Neural crest cell (in vitro differentiated cells): ENCODE data around the gene SH3RF2. TPM values are rescaled to one million over a fixed set of nuclear protein-coding genes. Genes with fewer than 3 reads are reported as not detected.

ENCODE experiments used
- DNase-seq: peaks from one replicate; pipeline ENCODE4 v3.0.0; 2021; ENCODE audit warnings: low read depth, mixed read lengths, low spot score
- H3K27ac Mint-ChIP-seq: one replicate; pipeline ENCODE4 v1.8.0; 2021; ENCODE audit warnings: mild to moderate bottlenecking, mixed read lengths; ENCODE audit not compliant: unreplicated experiment
- H3K27me3 Mint-ChIP-seq: 2 replicates; pipeline ENCODE4 v1.8.0; 2021; ENCODE audit warnings: low read depth, mild to moderate bottlenecking, mixed read lengths
- H3K36me3 Mint-ChIP-seq: 2 replicates; pipeline ENCODE4 v1.8.0; 2021; ENCODE audit warnings: low read depth, mild to moderate bottlenecking, mixed read lengths
- H3K4me1 Mint-ChIP-seq: 2 replicates; pipeline ENCODE4 v1.8.0; 2021; ENCODE audit warnings: mixed read lengths
- H3K4me3 Mint-ChIP-seq: one replicate; pipeline ENCODE4 v1.8.0; 2021; ENCODE audit warnings: mild to moderate bottlenecking, mixed read lengths
- H3K9me3 Mint-ChIP-seq: 2 replicates; pipeline ENCODE4 v1.8.0; 2021; ENCODE audit warnings: mixed read lengths
- CTCF ChIP-seq: fragments of 200-600 bp; sonication (generic); conservative IDR thresholded peaks from 2 replicates; pipeline ENCODE4 v1.5.0; 2021; ENCODE audit warnings: antibody characterized with exemption, mild to moderate bottlenecking
- total RNA-seq: library from RNA; stranded (reverse); gene quantifications from 2 replicates; pipeline ENCODE4 v1.2.1, GENCODE V29; 2021

The SH3RF2 gene
- total RNA-seq, 1 donor from 2014 or later = 0.72 TPM

GRCh38 chr5:146071171-146071570, 134.8 kb downstream of the SH3RF2 start:
- H3K9me3 Mint-ChIP-seq = no peaks in the 10 kb centered on the region
- H3K27me3 Mint-ChIP-seq = peaks cover 7% of the 10 kb centered on the region
- no peaks in the 10 kb centered on the region for H3K4me1 Mint-ChIP-seq
- H3K4me3 Mint-ChIP-seq = no peak overlapping the region
- H3K27ac Mint-ChIP-seq = no peak overlapping the region
- no peak for DNase-seq
- no peaks in the 10 kb centered on the region for H3K36me3 Mint-ChIP-seq
- TF ChIP-seq CTCF = no peak

- Mint-ChIP-seq H3K36me3 (no peaks in the 10 kb centered on the region), H3K4me1 (no peaks in the 10 kb centered on the region), H3K4me3 (no peak overlapping the region), H3K9me3 (no peaks in the 10 kb centered on the region), H3K27ac (no peak overlapping the region), H3K27me3 (peaks cover 7% of the 10 kb centered on the region)
- no peak for TF ChIP-seq CTCF
- no peak for DNase-seq
Observed at GRCh38 chr5:146072595-146072994, 136.2 kb downstream of the SH3RF2 start.

- no peak overlapping the region for H3K27ac Mint-ChIP-seq
- TF ChIP-seq CTCF = no peak
- no peak for DNase-seq
- H3K4me1 Mint-ChIP-seq = no peaks in the 10 kb centered on the region
- no peak overlapping the region for H3K4me3 Mint-ChIP-seq
- no peaks in the 10 kb centered on the region for H3K9me3 Mint-ChIP-seq
- H3K27me3 Mint-ChIP-seq = peaks cover 7% of the 10 kb centered on the region
- no peaks in the 10 kb centered on the region for H3K36me3 Mint-ChIP-seq
Observed at GRCh38 chr5:146073239-146073900, 137.0 kb downstream of the SH3RF2 start.

GRCh38 chr5:146076028-146076427, 139.7 kb downstream of the SH3RF2 start:
- Mint-ChIP-seq H3K4me1 (no peaks in the 10 kb centered on the region), H3K27ac (no peak overlapping the region), H3K36me3 (no peaks in the 10 kb centered on the region)

GRCh38 chr5:146076455-146076854, 140.1 kb downstream of the SH3RF2 start:
- Mint-ChIP-seq H3K27me3 (peaks cover 10% of the 10 kb centered on the region), H3K9me3 (no peaks in the 10 kb centered on the region), H3K27ac (no peak overlapping the region), H3K36me3 (no peaks in the 10 kb centered on the region), H3K4me1 (no peaks in the 10 kb centered on the region), H3K4me3 (no peak overlapping the region)
- no peak for DNase-seq
- no peak for TF ChIP-seq CTCF

More at GRCh38 chr5:146076028-146076427, 139.7 kb downstream of the SH3RF2 start:
- no peaks in the 10 kb centered on the region for H3K9me3 Mint-ChIP-seq
- no peak overlapping the region for H3K4me3 Mint-ChIP-seq
- peaks cover 10% of the 10 kb centered on the region for H3K27me3 Mint-ChIP-seq
- no peak for TF ChIP-seq CTCF
- no peak for DNase-seq
